WTC11 (cell line): ENCODE results near the gene GATA6.
"Not testable (repeated sequence)": the region's sequence is repeated elsewhere in the genome, so short reads cannot be mapped to it uniquely, and the experiment has no call there.

Experiments
- CBFB ChIP-seq: sonication (generic); formaldehyde crosslinking; IDR thresholded peaks from 2 replicates; pipeline ENCODE4 v1.8.1; 2022; ENCODE audit warnings: mild to moderate bottlenecking, low read depth, missing genetic modification reagents
- CREM ChIP-seq: sonication (generic); formaldehyde crosslinking; IDR thresholded peaks from 2 replicates; pipeline ENCODE4 v1.8.1; 2022; ENCODE audit warnings: mild to moderate bottlenecking, missing genetic modification reagents, moderate library complexity
- CTCF ChIP-seq: fragments of 200-600 bp; IDR thresholded peaks from 2 replicates; pipeline ENCODE4 v1.8.0; 2022; ENCODE audit warnings: antibody characterized with exemption
- FOXJ3 ChIP-seq: sonication (generic); formaldehyde crosslinking; IDR thresholded peaks from 2 replicates; pipeline ENCODE4 v1.9.0; 2021; ENCODE audit warnings: missing genetic modification reagents, mild to moderate bottlenecking, borderline replicate concordance
- FOXP4 ChIP-seq: sonication (generic); formaldehyde crosslinking; IDR thresholded peaks from 2 replicates; pipeline ENCODE4 v1.8.0; 2022; ENCODE audit warnings: mild to moderate bottlenecking, missing genetic modification reagents
- GABPB1 ChIP-seq: sonication (generic); formaldehyde crosslinking; IDR thresholded peaks from 2 replicates; pipeline ENCODE4 v1.8.1; 2023; ENCODE audit warnings: mild to moderate bottlenecking, missing genetic modification reagents
- KAT7 ChIP-seq: sonication (generic); formaldehyde crosslinking; IDR thresholded peaks from 2 replicates; pipeline ENCODE4 v1.8.1; 2023; ENCODE audit warnings: missing genetic modification reagents, mild to moderate bottlenecking, borderline replicate concordance
- MAX ChIP-seq: sonication (generic); formaldehyde crosslinking; IDR thresholded peaks from 2 replicates; pipeline ENCODE4 v1.8.0; 2022; ENCODE audit warnings: mild to moderate bottlenecking, missing genetic modification reagents
- NR2C2 ChIP-seq: sonication (generic); formaldehyde crosslinking; IDR thresholded peaks from 2 replicates; pipeline ENCODE4 v1.8.0; 2022; ENCODE audit warnings: mild to moderate bottlenecking, missing genetic modification reagents
- PREB ChIP-seq: sonication (generic); formaldehyde crosslinking; IDR thresholded peaks from 2 replicates; pipeline ENCODE4 v1.8.1; 2022; ENCODE audit warnings: mild to moderate bottlenecking, missing genetic modification reagents, moderate library complexity, borderline replicate concordance
- USF2 ChIP-seq: sonication (generic); formaldehyde crosslinking; IDR thresholded peaks from 2 replicates; pipeline ENCODE4 v1.8.1; 2023; ENCODE audit warnings: mild to moderate bottlenecking, missing genetic modification reagents, moderate library complexity
- ZNF219 ChIP-seq: sonication (generic); formaldehyde crosslinking; IDR thresholded peaks from 2 replicates; pipeline ENCODE4 v1.8.0; 2023; ENCODE audit warnings: missing genetic modification reagents, mild to moderate bottlenecking, borderline replicate concordance
- ZNF512 ChIP-seq: sonication (generic); formaldehyde crosslinking; IDR thresholded peaks from 2 replicates; pipeline ENCODE4 v1.8.1; 2022; ENCODE audit warnings: missing genetic modification reagents, borderline replicate concordance
- ZSCAN18 ChIP-seq: fragments of 250-450 bp; sonication (Bioruptor Pico); IDR thresholded peaks from 2 replicates; pipeline ENCODE4 v2.1.2; 2022; ENCODE audit warnings: mild to moderate bottlenecking, moderate library complexity

GRCh38 chr18:22196943-22197342 lies 27.6 kb downstream of the GATA6 start:
- TF ChIP-seq CTCF; CBFB (CRISPR knock-in tag); KAT7 (CRISPR knock-in tag); FOXJ3 (CRISPR knock-in tag); PREB; NR2C2 (CRISPR knock-in tag); ZSCAN18 (CRISPR knock-in tag); FOXP4 (CRISPR knock-in tag); MAX (CRISPR knock-in tag); USF2 (CRISPR knock-in tag); CREM (CRISPR knock-in tag); GABPB1 (CRISPR knock-in tag); ZNF512 (CRISPR knock-in tag); ZNF219 (CRISPR knock-in tag): not testable (repeated sequence)
